Stimulated activated CD8-positive, alpha-beta memory T cell treated with anti-CD3 and anti-CD28 coated beads, Interleukin-4, amount 100 ng/mL, for 1 hour (primary cell): ENCODE results near the gene ARHGDIG.

Experiments used
- DNase-seq, 2 donors: peaks; one replicate each; pipeline ENCODE4 v3.0.0-alpha.2; 2020; ENCODE audit warnings: low read depth in 2 of 2, low spot score in 1 of 2

The ARHGDIG gene

GRCh38 chr16:280005-280460, 358 bp upstream of the ARHGDIG start:
- DNase-seq = no peak

- no peak for DNase-seq
Measured at GRCh38 chr16:280991-281659, 734 bp downstream of the ARHGDIG start.

GRCh38 chr16:281660-282255, 1.4 kb downstream of the ARHGDIG start:
- DNase-seq = no peak

GRCh38 chr16:282491-282890, 2.1 kb downstream of the ARHGDIG start:
- DNase-seq = no peak

GRCh38 chr16:283033-283805, 2.8 kb downstream of the ARHGDIG start, which contains the start of gene PDIA2:
Gene PDIA2, plus strand, starts transcription at chr16:283164. Its CDS starts 6 bp downstream, at chr16:283170.
- DNase-seq = no peak

- DNase-seq = no peak
Measured at GRCh38 chr16:284204-285120, 4.1 kb downstream of the ARHGDIG start.

- no peak for DNase-seq
Measured at GRCh38 chr16:285146-286055, 5.0 kb downstream of the ARHGDIG start.

GRCh38 chr16:286491-287297, 6.3 kb downstream of the ARHGDIG start:
- DNase-seq = no peak

GRCh38 chr16:287298-287811, 7.0 kb downstream of the ARHGDIG start:
- no peak for DNase-seq

GRCh38 chr16:287981-288920, 7.9 kb downstream of the ARHGDIG start:
- DNase-seq = no peak

GRCh38 chr16:289395-289997, 9.1 kb downstream of the ARHGDIG start:
- DNase-seq = no peak

GRCh38 chr16:290015-290680, 9.8 kb downstream of the ARHGDIG start:
- no peak for DNase-seq

- DNase-seq = no peak
Measured at GRCh38 chr16:290681-291405, 10.5 kb downstream of the ARHGDIG start.

GRCh38 chr16:291539-291938, 11.1 kb downstream of the ARHGDIG start:
- DNase-seq = no peak

GRCh38 chr16:293043-293775, 12.8 kb downstream of the ARHGDIG start:
- DNase-seq = no peak

GRCh38 chr16:296276-296675, 15.9 kb downstream of the ARHGDIG start:
- no peak for DNase-seq
